Activated CD4-positive, alpha-beta T cell treated with anti-CD3 and anti-CD28 coated beads, Interleukin-2, amount 10 ng/mL, durations not matched to agents 7 days and 5 days (primary cell): ENCODE measurements around the gene FRMD6. TPM values are rescaled to one million over a fixed set of nuclear protein-coding genes. Genes with fewer than 3 reads are reported as not detected.

Source experiments
- CTCF ChIA-PET: fragments of 350-600 bp; sonication (Branson Sonifier 250); formaldehyde crosslinking; loops from one replicate; lab custom pipeline; 2021; ENCODE audit warnings: antibody characterized with exemption; lab: Charles Lee
- POLR2A ChIA-PET: fragments of 350-600 bp; sonication (Branson Sonifier 250); formaldehyde crosslinking; loops from one replicate; lab custom pipeline; 2021; ENCODE audit warnings: antibody characterized with exemption; lab: Charles Lee
- DNase-seq: peaks from one replicate; pipeline ENCODE4 v3.0.0-alpha.2; 2020
- H3K27ac Mint-ChIP-seq: one replicate; pipeline ENCODE4 v1.8.0; 2021; ENCODE audit warnings: mild to moderate bottlenecking, moderate library complexity, mixed read lengths
- H3K27me3 Mint-ChIP-seq: one replicate; pipeline ENCODE4 v1.8.0; 2021; ENCODE audit warnings: mixed read lengths
- H3K36me3 Mint-ChIP-seq: one replicate; pipeline ENCODE4 v1.8.0; 2021; ENCODE audit warnings: low read depth, mixed read lengths
- H3K4me1 Mint-ChIP-seq: one replicate; pipeline ENCODE4 v1.8.0; 2021; ENCODE audit warnings: mixed read lengths
- H3K4me3 Mint-ChIP-seq: one replicate; pipeline ENCODE4 v1.8.0; 2021; ENCODE audit warnings: mild to moderate bottlenecking, moderate library complexity, mixed read lengths
- H3K9me3 Mint-ChIP-seq: one replicate; pipeline ENCODE4 v1.8.0; 2021; ENCODE audit warnings: mixed read lengths
- total RNA-seq, 2 experiments: library from RNA; stranded (reverse); gene quantifications; one replicate each; pipeline ENCODE4 v1.2.3, GENCODE V29; 2021

Gene FRMD6
- total RNA-seq, 2 experiments from 2014 or later: 3.3 to 4.1 TPM

GRCh38 chr14:51681411-51681810 lies 29.7 kb downstream of the FRMD6 start:
- ChIA-PET POLR2A (no interaction called here), CTCF (interaction anchor here (0.8 to 1.0 kb wide), 2 partner anchors 32 to 404 kb away, joined by 3 read pairs; no protein-coding TSS in a partner anchor)
- H3K27ac Mint-ChIP-seq: no peak overlapping the region
- H3K36me3 Mint-ChIP-seq: no peaks in the 10 kb centered on the region
- H3K4me3 Mint-ChIP-seq: no peak overlapping the region
- DNase-seq: no peak
- peaks cover 11% of the 10 kb centered on the region for H3K4me1 Mint-ChIP-seq
- no peaks in the 10 kb centered on the region for H3K9me3 Mint-ChIP-seq
- peaks cover 2% of the 10 kb centered on the region for H3K27me3 Mint-ChIP-seq

GRCh38 chr14:51682411-51682810 lies 30.7 kb downstream of the FRMD6 start:
- H3K27me3 Mint-ChIP-seq: peaks cover 2% of the 10 kb centered on the region
- ChIA-PET CTCF (interaction anchor here (1.2 kb wide), 1 partner anchor 30 kb away, joined by 3 read pairs; no protein-coding TSS in a partner anchor), POLR2A (no interaction called here)
- no peak overlapping the region for H3K4me3 Mint-ChIP-seq
- DNase-seq: no peak
- no peak overlapping the region for H3K27ac Mint-ChIP-seq
- H3K4me1 Mint-ChIP-seq: peaks cover 5% of the 10 kb centered on the region
- no peaks in the 10 kb centered on the region for H3K36me3 Mint-ChIP-seq
- H3K9me3 Mint-ChIP-seq: no peaks in the 10 kb centered on the region

- Mint-ChIP-seq H3K36me3 (no peaks in the 10 kb centered on the region), H3K4me1 (no peaks in the 10 kb centered on the region), H3K4me3 (no peak overlapping the region), H3K27ac (no peak overlapping the region), H3K27me3 (peaks cover 2% of the 10 kb centered on the region), H3K9me3 (no peaks in the 10 kb centered on the region)
- POLR2A ChIA-PET: no interaction called here
- CTCF ChIA-PET: no interaction called here
- no peak for DNase-seq
Observed at GRCh38 chr14:51684760-51685159, 33.0 kb downstream of the FRMD6 start.

GRCh38 chr14:51691176-51691575 lies 39.5 kb downstream of the FRMD6 start:
- DNase-seq: no peak
- H3K4me1 Mint-ChIP-seq: no peaks in the 10 kb centered on the region
- ChIA-PET POLR2A (no interaction called here), CTCF (no interaction called here)
- H3K4me3 Mint-ChIP-seq: no peak overlapping the region
- no peaks in the 10 kb centered on the region for H3K27me3 Mint-ChIP-seq
- no peaks in the 10 kb centered on the region for H3K9me3 Mint-ChIP-seq
- no peaks in the 10 kb centered on the region for H3K36me3 Mint-ChIP-seq
- no peak overlapping the region for H3K27ac Mint-ChIP-seq

- Mint-ChIP-seq H3K4me3 (no peak overlapping the region), H3K27me3 (no peaks in the 10 kb centered on the region), H3K4me1 (no peaks in the 10 kb centered on the region), H3K27ac (no peak overlapping the region), H3K36me3 (no peaks in the 10 kb centered on the region), H3K9me3 (no peaks in the 10 kb centered on the region)
- ChIA-PET CTCF (no interaction called here), POLR2A (no interaction called here)
- no peak for DNase-seq
Observed at GRCh38 chr14:51692646-51693045, 40.9 kb downstream of the FRMD6 start.

GRCh38 chr14:51697848-51698247 lies 46.1 kb downstream of the FRMD6 start:
- no peak for DNase-seq
- no peaks in the 10 kb centered on the region for H3K27me3 Mint-ChIP-seq

GRCh38 chr14:51701951-51702350 lies 50.2 kb downstream of the FRMD6 start:
- Mint-ChIP-seq H3K36me3 (no peaks in the 10 kb centered on the region), H3K9me3 (no peaks in the 10 kb centered on the region), H3K27ac (no peak overlapping the region), H3K4me1 (no peaks in the 10 kb centered on the region), H3K27me3 (no peaks in the 10 kb centered on the region), H3K4me3 (no peak overlapping the region)
- ChIA-PET CTCF (no interaction called here), POLR2A (no interaction called here)
- DNase-seq: no peak

More at GRCh38 chr14:51697848-51698247, 46.1 kb downstream of the FRMD6 start:
- Mint-ChIP-seq H3K36me3 (no peaks in the 10 kb centered on the region), H3K4me3 (no peak overlapping the region), H3K27ac (no peak overlapping the region), H3K9me3 (no peaks in the 10 kb centered on the region), H3K4me1 (no peaks in the 10 kb centered on the region)
- POLR2A ChIA-PET: no interaction called here
- CTCF ChIA-PET: interaction anchor here (0.6 kb wide), 1 partner anchor 77 kb away, joined by 3 read pairs; no protein-coding TSS in a partner anchor

GRCh38 chr14:51703787-51704186 lies 52.1 kb downstream of the FRMD6 start:
- no peak for DNase-seq
- ChIA-PET CTCF (interaction anchor here (0.9 kb wide), 1 partner anchor 13 kb away, joined by 4 read pairs; no protein-coding TSS in a partner anchor), POLR2A (no interaction called here)
- no peaks in the 10 kb centered on the region for H3K9me3 Mint-ChIP-seq
- no peaks in the 10 kb centered on the region for H3K27me3 Mint-ChIP-seq
- no peaks in the 10 kb centered on the region for H3K4me1 Mint-ChIP-seq
- H3K27ac Mint-ChIP-seq: no peak overlapping the region
- H3K4me3 Mint-ChIP-seq: no peak overlapping the region
- no peaks in the 10 kb centered on the region for H3K36me3 Mint-ChIP-seq

GRCh38 chr14:51704545-51704944 lies 52.8 kb downstream of the FRMD6 start:
- no peaks in the 10 kb centered on the region for H3K27me3 Mint-ChIP-seq
- ChIA-PET CTCF (no interaction called here), POLR2A (no interaction called here)
- no peaks in the 10 kb centered on the region for H3K36me3 Mint-ChIP-seq
- no peak overlapping the region for H3K27ac Mint-ChIP-seq
- H3K9me3 Mint-ChIP-seq: no peaks in the 10 kb centered on the region
- no peak for DNase-seq
- H3K4me3 Mint-ChIP-seq: no peak overlapping the region
- no peaks in the 10 kb centered on the region for H3K4me1 Mint-ChIP-seq

GRCh38 chr14:51707327-51707726 lies 55.6 kb downstream of the FRMD6 start:
- ChIA-PET CTCF (no interaction called here), POLR2A (no interaction called here)
- H3K27me3 Mint-ChIP-seq: no peaks in the 10 kb centered on the region

GRCh38 chr14:51711505-51711904 lies 59.8 kb downstream of the FRMD6 start:
- POLR2A ChIA-PET: no interaction called here
- Mint-ChIP-seq H3K27ac (no peak overlapping the region), H3K9me3 (no peaks in the 10 kb centered on the region), H3K36me3 (no peaks in the 10 kb centered on the region), H3K27me3 (no peaks in the 10 kb centered on the region), H3K4me1 (peaks cover under 1% of the 10 kb centered on the region), H3K4me3 (no peak overlapping the region)
- CTCF ChIA-PET: no interaction called here
- no peak for DNase-seq

More at GRCh38 chr14:51707327-51707726, 55.6 kb downstream of the FRMD6 start:
- Mint-ChIP-seq H3K27ac (no peak overlapping the region), H3K36me3 (no peaks in the 10 kb centered on the region), H3K9me3 (no peaks in the 10 kb centered on the region), H3K4me1 (no peaks in the 10 kb centered on the region), H3K4me3 (no peak overlapping the region)
- no peak for DNase-seq

- H3K27ac Mint-ChIP-seq: no peak overlapping the region
- CTCF ChIA-PET: no interaction called here
- no peak for DNase-seq
- no peaks in the 10 kb centered on the region for H3K27me3 Mint-ChIP-seq
- peaks cover 3% of the 10 kb centered on the region for H3K4me1 Mint-ChIP-seq
- no peaks in the 10 kb centered on the region for H3K9me3 Mint-ChIP-seq
- POLR2A ChIA-PET: no interaction called here
- H3K36me3 Mint-ChIP-seq: peaks cover 2% of the 10 kb centered on the region
- no peak overlapping the region for H3K4me3 Mint-ChIP-seq
Observed at GRCh38 chr14:51715250-51715649, 63.5 kb downstream of the FRMD6 start.

GRCh38 chr14:51715742-51716141 lies 64.0 kb downstream of the FRMD6 start:
- H3K4me3 Mint-ChIP-seq: no peak overlapping the region
- POLR2A ChIA-PET: no interaction called here

GRCh38 chr14:51716610-51717009 lies 64.9 kb downstream of the FRMD6 start:
- Mint-ChIP-seq H3K9me3 (no peaks in the 10 kb centered on the region), H3K27me3 (no peaks in the 10 kb centered on the region), H3K36me3 (peaks cover 2% of the 10 kb centered on the region), H3K4me1 (peaks cover 3% of the 10 kb centered on the region), H3K4me3 (no peak overlapping the region), H3K27ac (no peak overlapping the region)
- no peak for DNase-seq
- CTCF ChIA-PET: no interaction called here
- POLR2A ChIA-PET: no interaction called here

More at GRCh38 chr14:51715742-51716141, 64.0 kb downstream of the FRMD6 start:
- H3K9me3 Mint-ChIP-seq: no peaks in the 10 kb centered on the region
- DNase-seq: no peak
- peaks cover 3% of the 10 kb centered on the region for H3K4me1 Mint-ChIP-seq
- no peak overlapping the region for H3K27ac Mint-ChIP-seq
- CTCF ChIA-PET: no interaction called here
- H3K36me3 Mint-ChIP-seq: peaks cover 2% of the 10 kb centered on the region
- no peaks in the 10 kb centered on the region for H3K27me3 Mint-ChIP-seq
